Sigmoid colon (tissue), 4 donors: ENCODE results near the gene SNRNP40.

Experiments used
- CTCF ChIP-seq, 4 experiments: fragments of 450-650 bp in 3 of 4; fragments of 200-600 bp in 1 of 4; IDR thresholded peaks; one replicate each; pipeline ENCODE4 v1.5.1; 2016 to 2019; ENCODE audit warnings: antibody characterized with exemption in 4 of 4, mild to moderate bottlenecking in 3 of 4, moderate library complexity in 2 of 4
- EP300 ChIP-seq, 4 donors: sonication (generic); formaldehyde crosslinking; IDR thresholded peaks; one replicate each; pipeline ENCODE4 v1.6.1; 2017; ENCODE audit warnings: antibody characterized with exemption in 4 of 4
- POLR2A ChIP-seq, 2 donors: fragments of 450-650 bp; IDR thresholded peaks; one replicate each; pipeline ENCODE4 v1.6.1; 2016; ENCODE audit warnings: antibody characterized with exemption in 2 of 2, mild to moderate bottlenecking in 2 of 2, moderate library complexity in 2 of 2
- POLR2AphosphoS5 ChIP-seq, 4 donors: sonication (generic); formaldehyde crosslinking; IDR thresholded peaks; one replicate each; pipeline ENCODE4 v1.6.1; 2017; ENCODE audit warnings: antibody characterized with exemption in 4 of 4

- no peak for TF ChIP-seq POLR2A (IDR thresholded peaks at IDR 0.05)
- TF ChIP-seq CTCF (IDR thresholded peaks at IDR 0.05): no peak
- no peak for TF ChIP-seq EP300 (IDR thresholded peaks at IDR 0.05)
- no peak for TF ChIP-seq POLR2AphosphoS5 (IDR thresholded peaks at IDR 0.05)
Observed at GRCh38 chr1:31299365-31299764, 2.8 kb upstream of the SNRNP40 start.
